Lung (tissue), 12 donors: ENCODE results near the gene ZBTB38. TPM values are rescaled to one million over a fixed set of nuclear protein-coding genes. Genes with fewer than 3 reads are reported as not detected.

Experiments
- ATAC-seq: fragments of 200-7000 bp; cut with Tn5 transposase; one replicate; pipeline ENCODE4 v1.9.1; 2020; ENCODE audit warnings: moderate number of reproducible peaks; ENCODE audit not compliant: insufficient read depth, low FRiP score
- DNase-seq, 3 donors: peaks; one replicate each; pipeline ENCODE4 v3.0.0-alpha.2; 2013 to 2017
- H3K27ac ChIP-seq, 2 donors: one replicate each; pipeline ENCODE4 v1.5.1; 2013; ENCODE audit warnings: mild to moderate bottlenecking in 2 of 2, moderate library complexity in 2 of 2, control low read depth in 1 of 2, inconsistent platforms in 1 of 2, low read depth in 1 of 2, low read length in 1 of 2
- H3K27me3 ChIP-seq, 3 donors: one replicate each; pipeline ENCODE4 v1.5.1; 2013; ENCODE audit warnings: low read length in 2 of 3; ENCODE audit not compliant: control insufficient read depth in 3 of 3, insufficient read depth in 3 of 3
- H3K36me3 ChIP-seq, 4 donors: one replicate each; pipeline ENCODE4 v1.5.1; 2013; ENCODE audit warnings: low read length in 4 of 4, mild to moderate bottlenecking in 1 of 4, moderate library complexity in 1 of 4; ENCODE audit not compliant: control insufficient read depth in 4 of 4, insufficient read depth in 4 of 4
- H3K4me1 ChIP-seq, 5 donors: one replicate each; pipeline ENCODE4 v1.5.1; 2013; ENCODE audit warnings: low read length in 5 of 5, mild to moderate bottlenecking in 2 of 5, moderate library complexity in 1 of 5; ENCODE audit not compliant: control insufficient read depth in 5 of 5, insufficient read depth in 5 of 5
- H3K4me3 ChIP-seq: one replicate; pipeline ENCODE4 v1.5.1; 2013; ENCODE audit warnings: mild to moderate bottlenecking, control low read depth, moderate library complexity
- H3K9ac ChIP-seq, 2 donors: one replicate each; pipeline ENCODE4 v1.5.1; 2013; ENCODE audit warnings: low read length in 2 of 2, control low read depth in 1 of 2; ENCODE audit not compliant: insufficient read depth in 1 of 2
- H3K9me3 ChIP-seq, 4 donors: one replicate each; pipeline ENCODE4 v1.5.1; 2013; ENCODE audit warnings: low read length in 3 of 4, mild to moderate bottlenecking in 1 of 4, moderate library complexity in 1 of 4; ENCODE audit not compliant: control insufficient read depth in 4 of 4, insufficient read depth in 3 of 4
- CTCF ChIP-seq: IDR thresholded peaks from 2 replicates; pipeline ENCODE4 v1.5.1; 2012; ENCODE audit warnings: mild to moderate bottlenecking; ENCODE audit errors: control extremely low read depth, extremely low read depth
- WGBS, 2 donors: extraction: QIAGEN DNeasy Blood & Tissue Kit; methylation state at CpG; one replicate each; pipeline ENCODE4 v1.1.7; 2013; 5-methylcytosine and 5-hydroxymethylcytosine counted together
- polyA plus RNA-seq, 2 donors: library from polyadenylated mRNA; stranded (reverse); fragments of 200-250 nt; gene quantifications; one replicate each; pipeline ENCODE4 v1.2.1, GENCODE V29; 2013
- total RNA-seq, 2 donors: library from RNA; depleted of rRNA in 1 of 2; stranded (reverse); fragments of >200 nt in 1 of 2; gene quantifications; one replicate each; pipeline ENCODE4 v1.2.1, GENCODE V29; 2014 to 2021
- donor health status: control.
- donor health status: control.
- donor health status: Bipolar disorder and iron deficiency.
- donor health status: healthy.
- donor health status: DM: yes; HTN: yes; CAD: no.

ZBTB38 gene
- total and polyA plus RNA-seq, 4 donors = 9.3 to 111 (median 53.5) TPM

GRCh38 chr3:141349711-141350110 lies 18.6 kb upstream of the ZBTB38 start:
- Histone ChIP-seq H3K9me3 (no peaks in the 10 kb centered on the region), H3K36me3 (no peaks in the 10 kb centered on the region), H3K4me3 (no peak overlapping the region), H3K27me3 (no peaks in the 10 kb centered on the region), H3K9ac (no peak overlapping the region), H3K27ac (no peak overlapping the region), H3K4me1 (peaks cover 0 to 5% (median 0%) of the 10 kb centered on the region in 5 donors)
- no peak for DNase-seq
- WGBS, 2 donors = 94 to 95% methylated on average over 2 of the region's 2 CpGs
- no peak for ATAC-seq
- TF ChIP-seq CTCF = no peak

- Histone ChIP-seq H3K4me1 (peaks cover 0 to 5% (median 0%) of the 10 kb centered on the region in 5 donors), H3K27me3 (no peaks in the 10 kb centered on the region), H3K27ac (no peak overlapping the region), H3K4me3 (no peak overlapping the region), H3K9me3 (no peaks in the 10 kb centered on the region), H3K9ac (no peak overlapping the region), H3K36me3 (no peaks in the 10 kb centered on the region)
- no peak for ATAC-seq
- DNase-seq = no peak
- TF ChIP-seq CTCF = no peak
- 85 to 90% methylated on average over 3 of the region's 3 CpGs for WGBS, 2 donors
Observed at GRCh38 chr3:141350666-141351065, 17.6 kb upstream of the ZBTB38 start.

GRCh38 chr3:141352262-141352984 lies 15.9 kb upstream of the ZBTB38 start:
- Histone ChIP-seq H3K27ac (no peak overlapping the region), H3K9me3 (no peaks in the 10 kb centered on the region), H3K4me1 (peaks cover 0 to 5% (median 0%) of the 10 kb centered on the region in 5 donors), H3K36me3 (no peaks in the 10 kb centered on the region), H3K27me3 (no peaks in the 10 kb centered on the region), H3K4me3 (no peak overlapping the region), H3K9ac (no peak overlapping the region)
- ATAC-seq (no peak), DNase-seq (no peak)
- no peak for TF ChIP-seq CTCF
- WGBS, 2 donors = 90 to 93% methylated on average over 5 of the region's 5 CpGs
